Stimulated activated CD8-positive, alpha-beta memory T cell treated with anti-CD3 and anti-CD28 coated beads, Interleukin-15, amount 100 ng/mL, for 48 hours (primary cell): Measurements from ENCODE around the gene SYTL1.

Experiments
- DNase-seq, 2 donors: peaks; one replicate each; pipeline ENCODE4 v3.0.0-alpha.2; 2020; ENCODE audit warnings: low read depth in 2 of 2

Gene SYTL1

DNA sequence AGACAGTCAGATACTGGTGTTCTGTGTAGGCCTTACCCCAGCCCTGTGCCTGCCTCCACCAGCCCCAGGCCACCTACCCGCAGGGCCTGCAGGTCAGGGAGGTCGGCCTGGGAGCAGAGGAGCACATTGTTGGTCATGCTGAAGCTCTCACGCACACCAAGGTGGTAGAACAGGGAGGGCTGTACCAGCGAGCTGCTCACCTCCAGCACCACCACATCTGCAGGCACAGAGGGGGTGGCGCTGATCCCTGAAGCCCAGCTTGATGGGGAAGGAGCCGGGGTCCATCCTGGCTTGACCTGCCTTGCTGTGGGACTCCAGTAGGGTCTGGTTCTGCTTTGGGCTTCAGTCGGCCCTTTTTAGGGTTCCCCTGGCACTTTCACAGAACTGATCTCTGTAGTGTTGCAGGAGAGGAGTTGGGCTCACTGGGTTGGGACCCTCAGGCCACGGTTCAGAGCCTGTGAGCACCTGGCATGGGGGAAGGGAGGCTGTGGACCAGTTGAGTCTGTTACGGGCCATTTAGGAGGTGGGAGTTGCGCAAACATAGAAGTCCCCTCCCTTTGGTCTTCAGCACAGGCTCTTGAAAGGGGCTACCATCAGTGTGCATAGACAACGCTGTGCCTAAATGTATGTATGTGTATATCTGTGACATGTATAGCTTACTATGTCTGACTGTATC lies 23.0 kb downstream of the SYTL1 start:
- no peak for DNase-seq

DNA sequence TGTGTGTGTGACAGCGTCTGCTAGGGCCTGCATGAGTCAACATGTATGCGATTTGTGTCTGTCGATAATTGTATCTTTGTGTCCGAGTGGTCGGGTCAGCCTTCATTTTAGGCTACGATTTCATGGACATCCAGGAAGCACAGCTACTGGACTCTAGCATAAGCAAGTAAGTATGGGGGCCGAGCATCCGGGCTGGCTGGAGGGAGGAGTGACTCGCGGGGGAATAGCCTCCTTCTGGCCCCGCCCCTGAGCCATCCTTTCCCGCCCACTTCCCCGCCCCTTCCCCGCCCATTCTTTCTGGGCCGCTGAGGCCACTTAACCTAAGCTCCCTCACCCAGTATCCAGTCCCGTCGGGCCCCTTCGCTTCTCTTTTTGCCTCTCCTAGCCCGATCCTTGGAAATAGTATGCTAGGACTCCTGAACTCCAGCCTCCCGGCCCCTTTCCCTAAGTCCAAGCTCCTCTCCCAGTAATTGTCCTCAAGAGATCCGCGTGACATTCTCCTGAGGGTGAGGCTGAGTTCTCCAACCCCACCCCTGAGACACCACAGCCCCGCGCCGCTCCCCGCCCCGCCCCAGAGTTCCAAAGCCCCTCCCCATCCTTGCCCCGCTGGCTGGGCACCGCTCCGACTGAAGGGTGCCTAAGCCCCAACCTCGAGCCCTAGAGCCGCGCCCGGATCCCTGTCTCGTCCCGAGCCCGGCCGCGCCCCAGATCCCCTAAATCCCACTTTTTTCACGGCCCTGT lies 23.7 kb downstream of the SYTL1 start:
- peak in 1 of 2 donors; percentile 74 for DNase-seq

DNA sequence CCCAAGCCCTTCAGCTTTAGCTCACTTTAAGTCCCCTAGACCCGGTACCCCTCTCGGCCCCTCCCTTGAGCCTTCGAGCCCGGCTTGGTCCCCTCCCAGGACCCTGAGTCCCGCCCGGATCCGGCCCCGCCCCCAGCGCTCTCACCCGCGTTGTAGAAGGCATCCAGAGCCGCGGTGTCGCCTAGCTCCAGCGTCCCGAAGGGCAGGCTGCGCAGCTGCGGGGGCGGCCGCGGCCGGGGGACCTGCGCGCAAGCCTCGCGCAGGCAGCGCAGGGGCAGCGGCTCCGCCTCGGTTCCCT lies 24.2 kb downstream of the SYTL1 start:
- peak; percentile 77 to 78 for DNase-seq

DNA sequence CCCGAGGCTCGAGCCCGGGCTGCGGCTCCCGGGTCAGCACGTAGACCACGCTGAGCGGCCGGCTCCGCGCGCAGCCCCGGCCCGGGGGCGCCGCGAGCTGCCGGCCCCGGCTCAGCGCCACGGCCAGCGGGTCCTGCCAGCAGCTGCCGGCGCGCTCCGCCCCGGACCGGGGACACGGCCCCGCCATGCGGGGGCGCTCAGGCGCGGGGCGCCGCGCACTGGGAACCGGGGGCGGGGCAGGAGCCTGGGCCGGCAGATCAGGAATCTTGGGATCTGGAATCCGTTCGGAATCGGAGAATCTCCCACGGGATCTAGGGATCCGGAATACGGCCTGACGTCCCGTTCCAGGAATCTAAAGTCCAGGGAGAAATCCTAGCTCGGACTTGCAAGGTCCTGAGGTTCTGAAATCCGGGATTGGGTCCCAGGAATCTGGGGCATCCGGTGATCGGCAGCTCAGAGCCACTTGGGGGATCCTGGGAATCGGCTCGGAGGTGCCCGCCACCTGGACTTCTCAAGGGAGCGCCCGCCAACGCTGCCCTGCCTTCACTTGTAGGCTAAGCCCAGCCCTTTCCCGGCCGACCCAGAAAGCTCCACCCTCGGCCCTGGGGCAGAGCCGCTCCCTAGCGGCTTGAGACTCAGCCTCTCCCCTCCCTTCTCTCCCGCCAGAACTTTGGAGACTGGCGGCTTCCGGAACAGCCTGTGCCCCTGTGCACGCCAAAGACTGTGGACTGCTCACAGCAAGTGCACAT lies 24.8 kb downstream of the SYTL1 start, which contains the start of gene MAP3K6:
MAP3K6 (minus strand) TSS at position 551 of the 749 bp plus-strand sequence; CDS start at position 187, 364 bp downstream.
- no peak for DNase-seq

DNA sequence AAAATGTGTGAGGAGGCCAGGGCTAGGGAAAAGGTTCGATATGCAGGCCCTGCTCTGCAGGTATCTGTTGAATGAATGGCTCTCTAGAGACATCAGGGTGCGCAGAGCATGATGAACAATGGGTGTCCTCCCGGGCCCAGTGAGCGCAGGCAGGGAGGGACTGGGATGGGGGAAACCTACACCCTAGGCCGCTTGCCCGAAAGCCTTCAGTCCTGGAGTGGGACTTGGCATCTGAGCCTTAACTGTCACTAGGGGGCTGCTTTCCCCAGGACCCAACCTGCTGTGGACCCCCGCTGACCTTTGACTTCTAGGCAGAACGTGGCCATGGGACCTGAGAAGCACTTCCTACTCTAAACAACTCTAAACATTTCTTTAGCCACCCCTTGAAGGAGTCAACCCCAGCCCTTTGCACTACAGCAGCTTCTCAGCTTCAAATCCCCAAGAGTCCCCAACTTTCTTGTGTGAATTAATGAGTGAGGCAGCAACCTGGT lies 25.4 kb downstream of the SYTL1 start:
- no peak for DNase-seq

DNA sequence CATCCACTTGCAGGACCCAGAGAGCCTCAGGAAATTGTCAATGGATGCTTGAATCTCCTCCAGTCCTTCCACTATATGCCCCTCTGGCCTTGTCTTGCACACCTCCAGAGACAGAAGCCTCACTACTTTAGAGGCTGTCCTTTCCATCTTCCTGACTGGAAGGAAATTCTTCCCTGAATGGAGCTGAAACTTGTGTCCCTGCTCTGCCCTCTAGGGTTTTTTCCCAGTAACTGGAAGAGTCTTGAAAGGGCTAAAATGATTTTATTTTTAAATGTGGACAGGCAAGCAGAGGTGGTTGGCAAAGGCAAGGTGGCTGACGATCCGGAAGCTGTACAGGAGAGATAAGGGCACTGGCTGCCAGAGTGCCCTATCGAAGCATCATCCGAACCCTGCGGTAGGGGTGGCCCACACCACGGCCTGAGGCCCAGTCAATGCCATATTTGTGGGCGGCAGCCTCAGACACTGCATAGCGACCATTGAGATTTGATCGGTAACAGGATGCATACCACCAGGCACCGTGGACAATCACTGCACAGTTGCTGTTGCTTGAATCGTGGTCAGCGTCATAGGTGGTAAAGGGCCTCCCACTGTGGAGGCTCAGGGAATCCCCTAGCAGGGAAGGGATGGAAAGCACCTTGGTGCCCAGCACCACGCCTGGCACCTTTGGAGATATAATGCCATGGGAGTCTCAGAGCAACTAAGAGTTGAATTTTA lies 27.2 kb downstream of the SYTL1 start:
- no peak for DNase-seq

DNA sequence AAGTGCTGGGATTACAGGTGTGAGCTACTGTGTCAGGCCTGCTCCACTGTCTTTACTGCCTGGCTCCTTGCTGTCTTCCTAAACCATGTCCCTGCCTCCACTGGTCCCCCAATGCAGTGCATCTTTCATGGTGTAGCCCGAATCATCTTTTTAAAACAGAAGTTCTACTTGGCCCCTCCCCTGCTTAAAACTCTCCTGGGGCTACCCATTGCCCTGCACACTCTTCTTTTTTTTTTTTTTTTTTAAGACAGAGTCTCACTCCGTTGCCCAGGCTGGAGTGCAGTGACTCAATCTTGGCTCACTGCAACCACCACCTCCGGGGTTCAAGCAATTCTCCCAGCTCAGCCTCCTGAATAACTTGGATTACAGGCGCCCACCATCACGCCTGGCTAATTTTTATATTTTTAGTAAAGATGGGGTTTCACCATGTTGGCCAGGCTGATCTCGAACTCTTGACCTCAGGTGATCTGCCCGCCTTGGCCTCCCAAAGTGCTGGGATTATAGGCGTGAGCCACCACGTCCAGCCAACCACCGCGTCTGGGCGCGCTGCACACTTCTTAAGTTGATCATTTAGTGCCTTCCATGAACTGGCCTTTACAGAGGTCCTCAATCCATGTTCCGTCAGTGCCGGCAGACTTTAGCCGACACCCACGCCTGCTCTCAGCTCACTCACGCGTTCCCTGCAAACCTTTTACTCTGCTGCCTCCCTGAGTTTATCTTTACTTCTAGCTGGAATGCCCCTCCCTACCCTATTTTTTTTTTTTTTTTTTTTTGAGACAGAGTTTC lies 30.4 kb downstream of the SYTL1 start:
- no peak for DNase-seq

DNA sequence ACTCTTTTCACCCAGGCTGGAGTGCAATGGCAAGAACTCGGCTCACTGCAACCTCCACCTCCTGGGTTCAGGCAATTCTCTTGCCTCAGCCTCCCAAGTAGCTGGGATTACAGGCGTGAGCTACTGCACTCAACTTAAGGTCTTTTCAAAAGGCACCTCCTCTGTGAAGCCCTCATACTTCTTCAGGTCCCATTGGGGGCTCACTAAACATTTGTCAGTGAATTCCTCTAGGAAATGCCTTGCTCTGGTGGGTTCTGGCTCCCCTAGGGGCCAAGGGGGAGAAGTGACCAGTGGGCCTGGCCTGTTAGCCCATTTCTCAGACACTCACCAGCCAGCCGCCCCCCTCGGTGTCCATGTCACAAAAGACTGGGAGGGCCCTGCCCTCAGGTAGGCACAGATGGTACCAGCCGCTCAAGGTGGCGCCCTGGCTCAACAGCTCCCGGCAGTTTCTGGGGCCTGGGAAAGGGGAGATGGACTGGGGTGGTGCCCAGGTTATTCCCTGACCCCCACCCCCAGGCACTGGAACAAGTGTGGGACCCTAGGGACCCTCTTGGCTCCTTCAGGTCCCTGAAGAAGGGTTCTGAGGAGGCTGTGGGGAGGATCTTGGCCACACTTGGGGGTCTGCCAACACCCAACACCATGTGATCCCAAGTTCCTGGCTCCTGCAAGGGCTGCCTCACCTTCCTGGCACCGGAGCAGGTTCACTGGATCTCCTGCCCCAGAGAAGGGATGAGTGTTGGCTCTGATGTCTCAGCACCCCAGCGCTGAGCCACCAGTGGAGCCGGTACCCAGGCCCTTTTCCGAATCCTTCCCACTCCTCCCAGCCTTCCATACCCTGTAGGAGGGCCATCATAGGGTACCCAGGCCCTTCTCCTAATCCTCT lies 31.2 kb downstream of the SYTL1 start:
- no peak for DNase-seq

DNA sequence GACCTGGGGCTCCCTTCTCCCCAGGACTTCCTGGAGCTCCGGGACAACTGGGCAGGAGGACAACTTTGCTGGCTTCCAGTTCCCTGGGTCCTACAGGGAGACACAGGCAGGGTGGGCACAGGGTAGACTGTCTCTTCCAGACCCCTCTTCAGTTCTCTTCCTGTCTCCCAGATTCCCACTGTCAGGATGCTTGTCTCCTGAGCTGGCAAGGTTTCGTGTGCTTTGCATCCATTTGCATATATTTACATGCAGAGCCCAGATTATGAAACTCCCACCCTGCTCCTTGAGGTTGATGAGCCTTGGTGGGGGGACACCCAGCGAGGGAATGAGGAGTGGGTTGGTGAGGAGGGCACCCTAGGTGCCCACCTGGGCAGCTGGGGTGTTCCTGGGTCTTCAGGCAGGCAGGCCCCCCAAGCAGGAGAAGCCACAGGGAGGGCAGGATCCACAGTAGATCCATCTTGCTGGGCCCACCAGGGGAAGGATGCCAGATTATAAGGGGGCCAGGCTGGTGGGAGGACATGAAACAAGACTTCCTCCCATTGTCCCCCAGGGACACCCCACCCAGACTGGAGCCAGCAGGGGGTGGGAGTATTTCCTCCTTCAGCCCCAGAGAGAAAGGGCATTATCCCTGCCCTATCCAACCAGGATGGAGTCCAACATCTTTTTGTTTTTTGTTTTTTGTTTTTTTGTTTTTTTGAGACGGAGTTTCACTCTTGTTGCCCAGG lies 32.7 kb downstream of the SYTL1 start, which contains the start of gene FCN3:
FCN3 (minus strand) TSS at position 463 of the 725 bp plus-strand sequence; CDS start at position 457, 6 bp downstream.
- no peak for DNase-seq

DNA sequence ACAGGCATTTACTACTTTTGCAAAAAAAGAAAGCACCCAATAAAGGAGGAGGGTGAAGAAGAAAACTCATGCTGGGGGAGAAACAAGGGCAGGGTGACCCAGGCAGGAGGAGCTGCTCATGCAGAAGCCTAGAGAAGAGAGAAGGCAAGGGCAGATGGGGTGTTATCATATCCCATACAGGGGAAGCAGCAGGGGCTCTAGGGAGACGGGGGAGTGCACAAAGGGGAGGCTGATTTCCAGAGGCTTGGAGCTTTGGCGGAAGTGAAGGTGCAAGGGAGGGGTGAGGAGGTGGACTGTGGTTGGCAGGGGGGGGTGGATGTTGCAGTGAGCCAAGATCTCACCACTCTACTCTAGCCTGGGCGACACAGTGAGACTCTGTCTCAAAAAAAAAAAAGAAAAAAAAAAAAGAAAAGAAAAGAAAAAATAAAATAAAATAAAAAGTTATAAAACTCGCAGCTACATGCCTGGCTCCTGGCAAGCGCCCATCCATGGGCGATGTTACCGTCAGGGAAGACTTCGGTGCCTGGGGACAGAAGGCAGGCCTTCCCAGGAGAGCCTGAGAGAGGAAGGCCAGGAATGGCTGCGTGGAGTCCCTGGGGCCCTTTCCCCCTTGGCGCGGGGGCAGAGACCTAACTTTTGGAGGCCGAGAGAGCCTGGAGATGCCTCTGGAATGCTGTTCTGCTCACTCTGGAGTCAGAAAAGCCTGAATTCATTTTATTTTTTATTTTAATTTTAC lies 36.1 kb downstream of the SYTL1 start:
- DNase-seq: no peak

DNA sequence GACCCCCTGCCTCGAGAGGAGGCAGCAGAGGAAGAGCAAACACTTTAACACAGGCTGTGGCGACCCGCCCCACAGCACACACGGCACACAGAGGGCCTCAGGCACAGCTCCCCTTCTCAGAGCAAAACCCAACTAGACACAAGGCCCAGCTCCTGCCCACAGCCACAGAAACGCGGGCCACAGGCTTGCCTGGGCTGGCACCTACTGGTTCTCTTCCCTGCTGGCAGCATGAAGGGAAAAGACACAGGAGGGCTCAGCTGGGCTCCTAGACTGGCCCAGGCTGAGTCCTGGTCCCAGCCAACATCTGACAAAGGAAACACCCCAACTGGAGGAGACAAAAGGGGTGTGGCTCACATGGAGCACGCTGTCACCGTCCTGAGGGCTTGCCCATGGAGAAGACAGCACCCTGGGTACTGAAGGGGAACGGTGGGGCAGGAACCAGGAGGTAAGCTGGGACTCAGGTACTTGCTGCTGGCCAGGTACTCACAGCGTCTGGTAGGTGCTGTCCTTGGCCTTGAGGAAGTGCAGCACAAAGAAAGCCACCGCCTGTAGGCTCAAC lies 37.8 kb downstream of the SYTL1 start:
- no peak for DNase-seq

DNA sequence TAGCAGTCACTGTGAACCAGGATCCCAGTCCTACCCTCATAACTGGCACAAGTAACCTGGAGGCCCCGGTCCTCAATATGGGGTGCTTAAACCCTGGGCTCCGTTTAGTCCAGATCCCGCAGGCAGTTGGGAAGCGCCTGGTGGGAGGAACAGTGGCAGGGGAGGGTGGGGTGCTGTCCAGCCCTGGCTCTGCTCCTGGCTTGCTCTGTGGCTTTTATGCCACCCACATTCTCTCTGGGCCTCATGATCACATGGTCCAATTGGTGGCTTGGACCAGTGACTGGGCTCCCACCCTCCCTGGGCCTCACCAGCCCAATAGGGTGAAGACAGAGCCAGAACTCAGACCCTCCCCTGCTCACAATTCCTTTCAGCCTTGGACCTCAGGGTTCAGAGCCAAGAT lies 38.4 kb downstream of the SYTL1 start:
- DNase-seq: no peak

DNA sequence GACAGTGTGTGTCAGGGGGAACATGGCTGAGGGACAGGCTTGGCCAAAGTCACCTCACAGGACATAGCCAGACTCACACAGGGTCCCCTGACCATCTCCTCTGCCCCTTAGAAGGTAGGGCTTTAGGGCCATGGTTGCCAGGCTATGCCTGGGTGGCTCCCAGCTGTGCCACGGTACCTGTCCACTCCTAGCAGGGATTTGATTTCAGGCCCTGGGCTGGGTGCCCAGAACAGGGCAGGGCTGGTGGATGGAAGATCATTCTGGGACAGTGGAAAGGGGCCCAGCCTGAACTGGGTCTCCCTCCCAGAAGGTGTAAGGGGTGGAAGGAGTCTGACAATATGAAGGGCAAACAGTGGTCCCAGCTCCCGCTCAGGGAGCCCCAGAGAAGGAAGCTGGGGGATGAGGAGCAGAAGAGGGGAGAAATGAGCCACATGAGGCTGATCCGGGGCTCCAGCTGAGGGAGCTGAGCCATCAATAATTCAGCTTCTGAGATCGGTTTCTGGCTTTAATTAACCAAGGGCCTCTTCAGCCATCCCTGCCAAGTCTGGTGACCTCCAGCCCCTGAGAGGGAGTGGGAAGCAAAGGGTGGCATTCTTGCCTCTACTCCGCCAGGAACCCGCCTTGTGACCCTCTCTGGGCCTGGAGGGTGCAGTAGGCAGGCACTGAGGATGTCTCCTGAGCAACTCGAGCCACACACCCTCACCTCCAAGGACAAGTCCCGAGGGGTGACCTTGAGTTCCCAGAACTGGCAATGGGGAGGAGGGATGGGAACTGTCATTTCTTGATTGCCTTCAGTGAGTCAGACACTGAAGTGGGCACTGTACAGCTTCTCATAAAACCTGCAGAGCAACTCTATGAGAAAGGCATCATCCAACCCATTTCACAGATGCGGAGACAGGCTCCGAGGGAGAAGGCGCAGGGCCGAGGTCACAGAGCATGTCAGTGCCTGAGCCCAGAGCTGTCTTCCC lies 39.2 kb downstream of the SYTL1 start:
- DNase-seq: no peak

DNA sequence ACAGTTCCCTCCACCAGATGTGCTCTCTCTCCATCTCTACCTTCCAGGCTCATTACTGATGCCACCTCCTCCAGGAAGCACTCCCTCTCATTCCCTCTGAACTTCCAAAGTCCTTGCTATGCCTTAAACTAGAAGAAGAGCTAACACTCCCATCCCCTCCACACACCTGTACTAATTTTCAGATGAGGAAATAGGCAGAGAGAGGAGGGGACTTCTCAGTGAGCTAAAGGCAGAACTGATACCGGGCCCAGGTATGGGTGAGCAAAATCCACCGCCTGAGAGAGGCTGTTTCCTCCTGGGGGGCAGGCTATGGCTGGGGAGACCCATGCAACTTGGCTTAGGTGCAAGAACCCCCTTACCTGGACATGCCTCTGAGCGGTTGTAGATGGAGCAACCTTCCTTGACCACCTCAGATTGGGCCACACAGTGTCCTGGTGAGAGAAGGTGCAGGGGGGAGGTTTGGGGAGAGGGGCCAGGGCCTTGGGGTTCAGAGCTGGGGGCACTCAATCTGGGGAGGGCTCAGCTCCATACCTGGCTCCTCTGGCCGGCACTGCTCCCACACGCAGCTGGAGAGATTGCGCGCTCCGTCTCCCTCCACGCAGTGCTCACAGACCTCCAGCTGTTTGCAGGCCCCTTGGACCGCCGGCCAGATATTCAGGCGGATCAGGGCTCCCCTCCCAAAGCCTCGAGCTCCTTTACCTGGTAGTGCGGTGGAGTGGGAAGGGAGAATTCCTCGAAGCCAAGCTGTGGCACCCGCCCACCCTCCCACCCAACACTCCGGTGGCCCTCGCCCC lies 40.3 kb downstream of the SYTL1 start:
- no peak for DNase-seq

DNA sequence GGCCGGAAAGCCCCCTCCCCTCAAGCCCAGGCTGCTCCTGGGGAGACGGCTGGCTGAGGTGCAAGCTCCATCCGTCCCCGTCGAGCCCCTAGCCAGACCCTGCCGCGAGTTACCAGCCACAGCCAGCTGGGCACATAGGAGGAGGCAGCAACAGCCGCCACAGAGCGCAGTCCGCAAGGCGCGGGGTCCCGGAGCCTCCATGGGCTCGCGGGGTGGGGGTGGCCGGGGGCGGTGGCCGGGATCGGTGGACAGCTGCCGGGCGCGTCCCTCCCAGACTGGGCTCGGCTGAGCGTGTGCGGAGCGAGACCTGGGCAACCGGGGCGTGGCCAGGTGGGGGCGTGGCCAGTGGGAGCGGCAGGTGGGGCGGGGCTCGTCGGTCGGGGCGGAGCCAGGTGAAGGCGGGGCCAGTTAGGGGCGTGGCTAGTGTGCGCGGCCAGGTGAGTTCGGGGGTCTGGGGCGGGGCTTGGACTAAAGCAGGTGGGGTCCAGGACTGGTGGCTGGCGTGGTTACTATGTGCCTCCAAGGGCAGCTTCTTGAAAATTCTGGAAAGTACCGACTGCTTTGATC lies 41.3 kb downstream of the SYTL1 start, which contains the start of gene CD164L2:
CD164L2 (minus strand) TSS at position 295 of the 567 bp plus-strand sequence; CDS start at position 201, 94 bp downstream.
- DNase-seq: no peak

DNA sequence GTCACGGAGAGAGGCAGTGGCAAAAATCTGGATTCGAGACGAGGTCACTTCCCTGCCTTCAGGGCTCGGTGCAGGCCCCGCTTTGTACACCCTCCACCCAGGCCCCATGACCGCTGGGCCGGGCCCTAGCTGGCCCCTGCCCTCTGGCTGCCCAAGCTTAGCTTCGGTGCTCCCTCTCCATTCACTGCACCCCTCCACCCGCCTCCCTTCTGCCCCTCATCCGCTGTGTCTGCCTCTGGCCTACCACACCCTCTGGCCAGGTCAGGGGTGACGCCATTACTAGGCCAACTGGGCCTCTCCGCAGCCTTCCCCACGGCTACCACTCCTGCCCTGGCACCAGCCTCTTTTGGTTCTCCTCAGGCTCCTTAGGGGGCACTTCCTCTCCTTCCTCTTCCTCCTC lies 41.8 kb downstream of the SYTL1 start:
- no peak for DNase-seq
